ENCODE data around the gene FA2H.
"Not testable (repeated sequence)": the region's sequence is repeated elsewhere in the genome, so short reads cannot be mapped to it uniquely, and the experiment has no call there.

- not testable (repeated sequence) for TF ChIP-seq CTCF (conservative IDR thresholded peaks at IDR 0.05; ENCODE audit: low read depth in 2 of 2); JUNB (IDR thresholded peaks at IDR 0.05; ENCODE audit: unreplicated experiment); REST (IDR thresholded peaks at IDR 0.05; ENCODE audit: unreplicated experiment); NANOG (IDR thresholded peaks at IDR 0.05; ENCODE audit: borderline replicate concordance); STAT1 (IDR thresholded peaks at IDR 0.05; ENCODE audit: unreplicated experiment); ZNF114 (CRISPR knock-in tag; IDR thresholded peaks at IDR 0.05)
These were observed 36.6 kb upstream of the FA2H start for GRCh38 chr16:74811216-74811615.

Measured in GM23338 (cell line).